Measurements from ENCODE around the gene ACIN1. TPM values are rescaled to one million over a fixed set of nuclear protein-coding genes. Genes with fewer than 3 reads are reported as not detected.

Gene ACIN1
- total RNA-seq, 1 experiment from 2014 or later: 179 TPM

DNA sequence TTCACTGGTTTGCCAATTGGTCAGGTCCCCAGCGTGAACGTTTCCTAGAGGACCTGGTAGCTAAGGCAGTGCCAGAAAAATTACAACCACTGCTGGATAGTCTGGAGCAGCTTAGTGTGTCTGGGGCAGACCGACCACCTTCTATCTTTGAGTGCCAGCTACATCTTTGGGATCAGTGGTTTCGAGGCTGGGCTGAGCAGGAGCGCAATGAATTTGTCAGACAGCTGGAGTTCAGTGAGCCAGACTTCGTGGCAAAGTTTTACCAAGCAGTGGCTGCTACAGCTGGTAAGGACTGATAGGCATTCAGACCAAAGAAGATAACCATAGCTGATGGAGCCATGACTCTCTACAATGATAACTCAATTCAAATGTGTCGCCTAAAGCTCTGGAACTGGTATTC, 2.9 kb upstream of the ACIN1 start:
- no peak overlapping the region for H3K9ac ChIP-seq (ENCODE audit: low read length)
- no peak for DNase-seq (ENCODE audit: low read depth, low spot score)
- RAD21 ChIA-PET (ENCODE audit: low non-redundant PET in 1 of 2, low total read pairs in 2 of 2, uncharacterized antibody in 2 of 2, unreplicated experiment in 2 of 2): no interaction called here
- POLR2A ChIA-PET: no interaction called here
- CTCF ChIA-PET: no interaction called here
- H3K4me3 ChIP-seq (replicated peaks in 1 of 2; ENCODE audit: low read depth in 1 of 2, low read length in 2 of 2): no peak overlapping the region
- no peak overlapping the region for H3K27ac ChIP-seq (ENCODE audit: low read depth, low read length)
- ATAC-seq: no peak
- intact Hi-C loops (cut with micrococcal nuclease): no loop called here
- no peak overlapping the region for H2AFZ ChIP-seq (ENCODE audit: low read depth, low read length, poor library complexity, severe bottlenecking)
- H3K79me2 ChIP-seq (ENCODE audit: insufficient read depth, low read length): peaks cover 58% of the 10 kb centered on the region
- no TSS peak for BruUV-seq (replicated peaks)
- H3K9me2 ChIP-seq (ENCODE audit: insufficient read depth): no peaks in the 10 kb centered on the region
- TF ChIP-seq POLR2A (IDR thresholded peaks at IDR 0.05; ENCODE audit: borderline replicate concordance, extremely low read depth, insufficient read depth, insufficient read length) (no peak), RAD21 (IDR thresholded peaks at IDR 0.05; ENCODE audit: low read depth) (no peak)
- TF ChIP-seq, protein P1, sequence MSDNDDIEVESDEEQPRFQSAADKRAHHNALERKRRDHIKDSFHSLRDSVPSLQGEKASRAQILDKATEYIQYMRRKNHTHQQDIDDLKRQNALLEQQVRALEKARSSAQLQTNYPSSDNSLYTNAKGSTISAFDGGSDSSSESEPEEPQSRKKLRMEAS (IDR thresholded peaks at IDR 0.05): no peak
- H4K20me1 ChIP-seq (ENCODE audit: insufficient read depth): peaks cover 6% of the 10 kb centered on the region; the same call in 1 of the 2 replicates
- H3K27me3 ChIP-seq (ENCODE audit: insufficient read depth, low read length): no peaks in the 10 kb centered on the region; the same call in 1 of the 2 replicates
- H3K9me3 ChIP-seq (ENCODE audit: control insufficient read depth in 1 of 2, insufficient read depth in 1 of 2, low read depth in 1 of 2, low read length in 2 of 2): no peaks in the 10 kb centered on the region
- H3K4me1 ChIP-seq (ENCODE audit: control insufficient read depth in 1 of 2, insufficient read depth in 2 of 2, low read length in 2 of 2): peaks cover 6 to 12% of the 10 kb centered on the region in 2 experiments; a peak in 2 of 4 replicates
- H3K4me2 ChIP-seq (ENCODE audit: low read length): no peak overlapping the region
- H3K36me3 ChIP-seq (ENCODE audit: control insufficient read depth in 1 of 2, insufficient read depth in 2 of 2, low read length in 2 of 2): peaks cover 14 to 19% of the 10 kb centered on the region in 2 experiments

DNA sequence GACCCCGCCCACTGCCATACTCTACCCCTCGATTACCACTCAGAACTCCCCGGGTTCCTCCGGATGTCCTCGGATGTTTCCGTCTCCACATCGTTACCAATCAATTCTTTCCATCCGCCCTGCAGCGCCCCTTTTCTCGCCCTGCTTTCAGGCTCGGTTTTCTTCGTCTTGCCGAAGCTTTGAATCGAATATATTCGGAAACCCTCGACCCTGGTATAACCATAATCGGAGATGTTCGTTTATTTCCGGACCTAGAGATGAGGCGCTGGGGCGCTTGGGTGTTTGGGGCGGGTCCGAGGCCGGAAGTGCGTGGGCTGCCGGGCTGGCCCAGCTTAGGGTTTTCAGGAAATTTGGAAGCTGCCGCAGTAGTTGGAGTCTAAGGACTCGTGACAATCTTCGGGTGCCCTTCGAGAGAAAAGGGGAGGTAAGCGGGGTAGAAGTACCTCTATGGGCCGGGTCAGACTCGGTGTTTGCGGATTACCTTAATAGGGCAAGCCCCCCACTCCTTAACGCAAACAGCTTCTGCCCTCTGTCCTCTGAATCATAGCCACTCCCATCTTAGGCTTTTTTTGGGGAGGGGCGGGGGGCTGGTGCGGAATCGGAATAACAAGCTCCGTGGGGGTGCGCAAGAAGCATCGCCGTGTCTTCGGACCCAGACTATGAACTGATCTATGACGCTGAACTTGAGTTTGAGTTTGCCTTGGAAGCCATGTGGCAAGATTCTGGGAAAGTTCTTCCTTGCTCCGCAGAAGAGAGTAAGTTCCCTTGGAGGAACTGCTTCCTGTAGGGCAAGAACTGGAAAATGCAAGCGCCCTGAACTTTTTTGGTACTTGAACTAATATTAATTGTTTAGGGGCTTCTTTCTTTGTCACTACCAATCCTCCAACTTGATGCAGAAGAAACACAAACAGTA, 516 bp upstream of the ACIN1 start, which contains the start of gene C14orf119:
C14orf119 (plus strand) TSS at position 310 of the 913 bp plus-strand sequence. CDS start 2,154 bp downstream, outside the sequence.
- Histone ChIP-seq H4K20me1 (ENCODE audit: insufficient read depth) (peaks cover 6% of the 10 kb centered on the region; the same call in 1 of the 2 replicates), H3K79me2 (ENCODE audit: insufficient read depth, low read length) (peaks cover 78% of the 10 kb centered on the region)
- TF ChIP-seq SRF (IDR thresholded peaks at IDR 0.05; ENCODE audit: low read depth) (peak; percentile 92), SP1 (IDR thresholded peaks at IDR 0.05; ENCODE audit: low read depth) (no peak), TCF7L2 (IDR thresholded peaks at IDR 0.05; ENCODE audit: borderline replicate concordance, extremely low read depth, insufficient read depth, insufficient read length) (no peak), FOSL1 (IDR thresholded peaks at IDR 0.05; ENCODE audit: low read depth) (no peak), POLR2AphosphoS5 (IDR thresholded peaks at IDR 0.05; ENCODE audit: low read depth, low read length) (peak; percentile 80), ZNF274 (IDR thresholded peaks at IDR 0.05; ENCODE audit: low read depth, low read length) (no peak), SIN3A (IDR thresholded peaks at IDR 0.05; ENCODE audit: low read depth) (no peak; the same call in 1 of the 2 replicates), YY1 (IDR thresholded peaks at IDR 0.05; ENCODE audit: extremely low read depth, insufficient replicate concordance, low read depth, low read length) (no peak), CEBPB (IDR thresholded peaks at IDR 0.05; ENCODE audit: low read depth) (no peak), EGR1 (IDR thresholded peaks at IDR 0.05; ENCODE audit: low read depth) (peak; percentile 95), ELF1 (IDR thresholded peaks at IDR 0.05; ENCODE audit: borderline replicate concordance, low read depth) (peak; percentile 75), EZH2phosphoT487 (IDR thresholded peaks at IDR 0.05; ENCODE audit: borderline replicate concordance) (no peak), ZFX (IDR thresholded peaks at IDR 0.05) (no peak)
- TF ChIP-seq, protein P1 (IDR thresholded peaks at IDR 0.05): peak; percentile 55
- TF ChIP-seq, protein P2, sequence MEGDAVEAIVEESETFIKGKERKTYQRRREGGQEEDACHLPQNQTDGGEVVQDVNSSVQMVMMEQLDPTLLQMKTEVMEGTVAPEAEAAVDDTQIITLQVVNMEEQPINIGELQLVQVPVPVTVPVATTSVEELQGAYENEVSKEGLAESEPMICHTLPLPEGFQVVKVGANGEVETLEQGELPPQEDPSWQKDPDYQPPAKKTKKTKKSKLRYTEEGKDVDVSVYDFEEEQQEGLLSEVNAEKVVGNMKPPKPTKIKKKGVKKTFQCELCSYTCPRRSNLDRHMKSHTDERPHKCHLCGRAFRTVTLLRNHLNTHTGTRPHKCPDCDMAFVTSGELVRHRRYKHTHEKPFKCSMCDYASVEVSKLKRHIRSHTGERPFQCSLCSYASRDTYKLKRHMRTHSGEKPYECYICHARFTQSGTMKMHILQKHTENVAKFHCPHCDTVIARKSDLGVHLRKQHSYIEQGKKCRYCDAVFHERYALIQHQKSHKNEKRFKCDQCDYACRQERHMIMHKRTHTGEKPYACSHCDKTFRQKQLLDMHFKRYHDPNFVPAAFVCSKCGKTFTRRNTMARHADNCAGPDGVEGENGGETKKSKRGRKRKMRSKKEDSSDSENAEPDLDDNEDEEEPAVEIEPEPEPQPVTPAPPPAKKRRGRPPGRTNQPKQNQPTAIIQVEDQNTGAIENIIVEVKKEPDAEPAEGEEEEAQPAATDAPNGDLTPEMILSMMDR (IDR thresholded peaks at IDR 0.05 in 2 of 3, conservative IDR thresholded peaks at IDR 0.05 in 1 of 3; ENCODE audit: borderline replicate concordance in 1 of 3, insufficient read depth in 1 of 3, low read depth in 2 of 3, low read length in 2 of 3): no peak

More for the DNA sequence above, 516 bp upstream of the ACIN1 start, which contains the start of gene C14orf119:
- H3K4me1 ChIP-seq (ENCODE audit: control insufficient read depth in 1 of 2, insufficient read depth in 2 of 2, low read length in 2 of 2): peaks cover 6 to 12% of the 10 kb centered on the region in 2 experiments; a peak in 2 of 4 replicates
- peak within 1 kb of the TSS; percentile 95 for H3K4me2 ChIP-seq (ENCODE audit: low read length)
- DNase-seq (ENCODE audit: low read depth, low spot score): peak; percentile 99
- H3K9ac ChIP-seq (ENCODE audit: low read length): peak within 1 kb of the TSS; percentile 94
- no peak within 1 kb of the TSS for H2AFZ ChIP-seq (ENCODE audit: low read depth, low read length, poor library complexity, severe bottlenecking)
- no peaks in the 10 kb centered on the region for H3K9me2 ChIP-seq (ENCODE audit: insufficient read depth)
- H3K4me3 ChIP-seq (replicated peaks in 1 of 2; ENCODE audit: low read depth in 1 of 2, low read length in 2 of 2): peak within 1 kb of the TSS; percentile 90 to 96
- TSS peak; percentile 78 for BruUV-seq (replicated peaks)
- H3K27me3 ChIP-seq (ENCODE audit: insufficient read depth, low read length): no peaks in the 10 kb centered on the region
- H3K36me3 ChIP-seq (ENCODE audit: control insufficient read depth in 1 of 2, insufficient read depth in 2 of 2, low read length in 2 of 2): peaks cover 29 to 33% of the 10 kb centered on the region in 2 experiments
- peak; percentile 88 for ATAC-seq
- H3K9me3 ChIP-seq (ENCODE audit: control insufficient read depth in 1 of 2, insufficient read depth in 1 of 2, low read depth in 1 of 2, low read length in 2 of 2): no peaks in the 10 kb centered on the region
- H3K27ac ChIP-seq (ENCODE audit: low read depth, low read length): peak within 1 kb of the TSS; percentile 87
- CTCF ChIA-PET: interaction anchor here (0.7 to 3.0 kb wide), 16 partner anchors 9 to 206 kb away, joined by 3 to 64 read pairs (median 6); partner anchors contain the start of genes CDH24 and PRMT5
- POLR2A ChIA-PET: interaction anchor here (0.6 to 2.2 kb wide), 26 partner anchors 8 to 1271 kb away, joined by 3 to 35 read pairs (median 5); partner anchors contain the start of genes AJUBA, BCL2L2 and HOMEZ
- RAD21 ChIA-PET (ENCODE audit: low non-redundant PET in 1 of 2, low total read pairs in 2 of 2, uncharacterized antibody in 2 of 2, unreplicated experiment in 2 of 2): interaction anchor here (0.7 to 1.6 kb wide), 5 partner anchors 24 to 27 kb away, joined by 3 to 5 read pairs (median 3); no protein-coding TSS in a partner anchor
- intact Hi-C loops (cut with micrococcal nuclease): loop anchor here (2.0 kb wide), 1 partner anchor 27 kb away; no protein-coding TSS in a partner anchor

Data from HCT116 (cell line).